Neural progenitor cell (in vitro differentiated cells): Measurements from ENCODE around the gene IQGAP1. TPM values are rescaled to one million over a fixed set of nuclear protein-coding genes. Genes with fewer than 3 reads are reported as not detected.
A peak's percentile ranks its signal among the peaks of the same experiment; 100 is the strongest.

Experiments used
- DNase-seq: peaks from one replicate; pipeline ENCODE4 v3.0.0-alpha.2; 2016; ENCODE audit warnings: low spot score
- H2AFZ ChIP-seq: fragments of 200-600 bp; sonication (generic); replicated peaks from 2 replicates; pipeline ENCODE4 v1.6.1; 2016; ENCODE audit warnings: antibody characterized with exemption
- H3F3A ChIP-seq: fragments of 200-600 bp; sonication (generic); 2 replicates; pipeline ENCODE4 v1.6.1; 2016; ENCODE audit warnings: antibody characterized with exemption, low read depth
- H3K27ac ChIP-seq: fragments of 200-600 bp; sonication (generic); 2 replicates; pipeline ENCODE4 v1.5.1; 2016; ENCODE audit warnings: mild to moderate bottlenecking
- H3K27me3 ChIP-seq: fragments of 200-600 bp; sonication (generic); 2 replicates; pipeline ENCODE4 v1.6.1; 2016; ENCODE audit warnings: mild to moderate bottlenecking, moderate library complexity
- H3K36me3 ChIP-seq: fragments of 200-600 bp; sonication (generic); 2 replicates; pipeline ENCODE4 v1.5.1; 2016
- H3K4me1 ChIP-seq: fragments of 200-600 bp; sonication (generic); 2 replicates; pipeline ENCODE4 v1.6.1; 2016; ENCODE audit warnings: mixed run types
- H3K4me2 ChIP-seq: fragments of 200-600 bp; sonication (generic); 2 replicates; pipeline ENCODE4 v1.6.1; 2016
- H3K4me3 ChIP-seq: fragments of 200-600 bp; sonication (generic); 2 replicates; pipeline ENCODE4 v1.5.1; 2016
- H3K79me2 ChIP-seq: fragments of 200-600 bp; sonication (generic); 2 replicates; pipeline ENCODE4 v1.6.1; 2016; ENCODE audit warnings: low read depth
- H3K9ac ChIP-seq: fragments of 200-600 bp; sonication (generic); 2 replicates; pipeline ENCODE4 v1.6.1; 2016
- H3K9me3 ChIP-seq: fragments of 200-600 bp; sonication (generic); 2 replicates; pipeline ENCODE4 v1.5.1; 2016; ENCODE audit warnings: low read depth
- H4K20me1 ChIP-seq: fragments of 200-600 bp; sonication (generic); 2 replicates; pipeline ENCODE4 v1.6.1; 2016; ENCODE audit warnings: low read depth
- H3K27ac Mint-ChIP-seq: 3 replicates; pipeline ENCODE4 v1.8.0; 2021; ENCODE audit warnings: mixed read lengths
- H3K27me3 Mint-ChIP-seq: 2 replicates; pipeline ENCODE4 v1.8.0; 2022; ENCODE audit warnings: low read depth, mild to moderate bottlenecking, inconsistent platforms, moderate library complexity, mixed read lengths; ENCODE audit not compliant: insufficient read depth
- H3K36me3 Mint-ChIP-seq: 3 replicates; pipeline ENCODE4 v1.8.0; 2021; ENCODE audit warnings: mixed read lengths
- H3K4me1 Mint-ChIP-seq: 3 replicates; pipeline ENCODE4 v1.8.0; 2021; ENCODE audit warnings: mixed read lengths
- H3K4me3 Mint-ChIP-seq: 3 replicates; pipeline ENCODE4 v1.8.0; 2021; ENCODE audit warnings: mild to moderate bottlenecking, moderate library complexity, mixed read lengths
- H3K9me3 Mint-ChIP-seq: 3 replicates; pipeline ENCODE4 v1.8.0; 2020; ENCODE audit warnings: mixed read lengths
- CTCF ChIP-seq: fragments of 200-600 bp; sonication (generic); IDR thresholded peaks from 2 replicates; pipeline ENCODE4 v1.5.1; 2017; ENCODE audit warnings: antibody characterized with exemption, mild to moderate bottlenecking
- EZH2 ChIP-seq: fragments of 200-600 bp; sonication (generic); IDR thresholded peaks from 2 replicates; pipeline ENCODE4 v1.6.1; 2017; ENCODE audit warnings: antibody characterized with exemption, mild to moderate bottlenecking, moderate library complexity
- EZH2phosphoT487 ChIP-seq: fragments of 200-600 bp; sonication (generic); IDR thresholded peaks from 2 replicates; pipeline ENCODE4 v1.6.1; 2017; ENCODE audit warnings: antibody characterized with exemption
- total RNA-seq: library from RNA; depleted of rRNA; stranded (reverse); fragments of >200 nt; gene quantifications from 2 replicates; pipeline ENCODE4 v1.2.3, GENCODE V29; 2015; ENCODE audit warnings: low replicate concordance

The IQGAP1 gene
- total RNA-seq, 1 donor from 2014 or later = 44.8 TPM

GRCh38 chr15:90481023-90481422 is 93.0 kb downstream of the IQGAP1 start:
- TF ChIP-seq EZH2 = no peak
- TF ChIP-seq EZH2phosphoT487 = no peak
- TF ChIP-seq CTCF = no peak
- no peak overlapping the region for H3K4me3 Mint-ChIP-seq
- Histone ChIP-seq H3K27me3 (no peaks in the 10 kb centered on the region), H3K4me3 (no peak overlapping the region), H3K4me1 (no peaks in the 10 kb centered on the region), H3K4me2 (no peak overlapping the region), H4K20me1 (no peaks in the 10 kb centered on the region), H3K27ac (no peak overlapping the region), H2AFZ (no peak overlapping the region), H3K79me2 (no peaks in the 10 kb centered on the region), H3F3A (no peaks in the 10 kb centered on the region), H3K9ac (no peak overlapping the region), H3K9me3 (no peaks in the 10 kb centered on the region), H3K36me3 (no peaks in the 10 kb centered on the region)
- H3K36me3 Mint-ChIP-seq = peaks cover 9% of the 10 kb centered on the region
- no peaks in the 10 kb centered on the region for H3K27me3 Mint-ChIP-seq
- H3K4me1 Mint-ChIP-seq = no peaks in the 10 kb centered on the region
- no peak overlapping the region for H3K27ac Mint-ChIP-seq
- H3K9me3 Mint-ChIP-seq = no peaks in the 10 kb centered on the region
- no peak for DNase-seq

GRCh38 chr15:90482124-90483011 is 94.3 kb downstream of the IQGAP1 start:
- Histone ChIP-seq H3K4me1 (no peaks in the 10 kb centered on the region), H3K4me2 (no peak overlapping the region), H3F3A (no peaks in the 10 kb centered on the region), H2AFZ (no peak overlapping the region), H3K9ac (no peak overlapping the region), H3K27ac (no peak overlapping the region), H4K20me1 (no peaks in the 10 kb centered on the region), H3K9me3 (no peaks in the 10 kb centered on the region), H3K79me2 (no peaks in the 10 kb centered on the region), H3K36me3 (no peaks in the 10 kb centered on the region), H3K27me3 (no peaks in the 10 kb centered on the region), H3K4me3 (no peak overlapping the region)
- Mint-ChIP-seq H3K27me3 (no peaks in the 10 kb centered on the region), H3K27ac (no peak overlapping the region), H3K4me3 (no peak overlapping the region), H3K4me1 (no peaks in the 10 kb centered on the region), H3K9me3 (no peaks in the 10 kb centered on the region), H3K36me3 (peaks cover 13% of the 10 kb centered on the region)
- peak; percentile 59 for DNase-seq
- TF ChIP-seq EZH2phosphoT487 (no peak), EZH2 (no peak), CTCF (peak; percentile 90)

DNA sequence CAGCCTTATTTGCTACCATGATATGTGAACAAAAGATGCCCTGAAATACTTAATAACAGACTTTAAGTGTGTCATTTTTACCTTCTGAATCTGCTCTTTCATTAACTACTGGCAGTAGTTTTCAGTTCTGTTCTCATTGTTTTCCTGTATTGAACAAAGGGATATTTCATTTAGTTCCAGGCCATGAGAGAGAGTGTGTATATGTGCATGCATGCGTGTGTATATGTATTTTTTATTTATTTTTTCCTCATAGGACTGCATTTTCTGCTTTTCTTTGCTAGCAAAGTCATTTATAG is 94.9 kb downstream of the IQGAP1 start:
- Mint-ChIP-seq H3K4me3 (no peak overlapping the region), H3K27me3 (no peaks in the 10 kb centered on the region), H3K27ac (no peak overlapping the region), H3K4me1 (no peaks in the 10 kb centered on the region), H3K36me3 (peaks cover 12% of the 10 kb centered on the region), H3K9me3 (no peaks in the 10 kb centered on the region)
- Histone ChIP-seq H3K9me3 (no peaks in the 10 kb centered on the region), H3K4me3 (no peak overlapping the region), H3K4me1 (no peaks in the 10 kb centered on the region), H3K27ac (no peak overlapping the region), H3K79me2 (no peaks in the 10 kb centered on the region), H4K20me1 (no peaks in the 10 kb centered on the region), H3K27me3 (no peaks in the 10 kb centered on the region), H3K4me2 (no peak overlapping the region), H3K9ac (no peak overlapping the region), H3K36me3 (no peaks in the 10 kb centered on the region), H3F3A (no peaks in the 10 kb centered on the region), H2AFZ (no peak overlapping the region)
- no peak for TF ChIP-seq EZH2
- TF ChIP-seq EZH2phosphoT487 = no peak
- no peak for TF ChIP-seq CTCF
- DNase-seq = no peak
